GM12878 (cell line): ENCODE data around the gene KYAT1.

ENCODE experiments used
- CBFB ChIP-seq: IDR thresholded peaks from 2 replicates; pipeline ENCODE4 v1.6.1; 2016; ENCODE audit warnings: antibody characterized with exemption, low read depth
- EGR1 ChIP-seq, 2 experiments: IDR thresholded peaks; 1 replicate in 1 of 2; 2 replicates in 1 of 2; pipeline ENCODE4 v1.6.1; 2011 to 2012; ENCODE audit warnings: low read depth in 2 of 2, low read length in 2 of 2, borderline replicate concordance in 1 of 2, mild to moderate bottlenecking in 1 of 2, moderate library complexity in 1 of 2
- FOXK2 ChIP-seq: fragments of 450-650 bp; IDR thresholded peaks from 2 replicates; pipeline ENCODE4 v1.6.1; 2017; ENCODE audit warnings: mild to moderate bottlenecking, moderate library complexity
- FOXM1 ChIP-seq: IDR thresholded peaks from 2 replicates; pipeline ENCODE4 v1.6.1; 2012; ENCODE audit warnings: low read depth, mild to moderate bottlenecking, inconsistent platforms, low read length, moderate library complexity
- PAX8 ChIP-seq: fragments of 450-650 bp; IDR thresholded peaks from 2 replicates; pipeline ENCODE4 v1.6.1; 2017; ENCODE audit warnings: mild to moderate bottlenecking, moderate library complexity
- POLR2AphosphoS5 ChIP-seq: IDR thresholded peaks from 2 replicates; pipeline ENCODE4 v1.6.1; 2011; ENCODE audit warnings: mild to moderate bottlenecking, low read length, inconsistent platforms
- SMAD5 ChIP-seq: IDR thresholded peaks from 2 replicates; pipeline ENCODE4 v1.6.1; 2016; ENCODE audit warnings: antibody characterized with exemption, low read depth
- SMC3 ChIP-seq: IDR thresholded peaks from 2 replicates; pipeline ENCODE4 v1.6.1; 2011; ENCODE audit warnings: low read length, improper control_type of control experiment, borderline replicate concordance
- YBX1 ChIP-seq: fragments of 450-650 bp; IDR thresholded peaks from 2 replicates; pipeline ENCODE4 v1.6.1; 2016; ENCODE audit warnings: antibody characterized with exemption
- TF ChIP-seq, protein P1 (sequence below), 3 experiments: IDR thresholded peaks in 2 of 3; conservative IDR thresholded peaks in 1 of 3; 2 replicates each; pipeline ENCODE4 v1.5.1; 2011; ENCODE audit warnings: low read depth in 3 of 3, low read length in 3 of 3, mild to moderate bottlenecking in 3 of 3, control low read depth in 2 of 3, moderate library complexity in 2 of 3, inconsistent platforms in 1 of 3, mixed read lengths in 1 of 3; ENCODE audit not compliant: control insufficient read depth in 2 of 3, insufficient read depth in 1 of 3; ENCODE audit errors: extremely low read depth in 1 of 3
- TF ChIP-seq, protein P2 (sequence below): IDR thresholded peaks from 2 replicates; pipeline ENCODE4 v1.6.1; 2012; ENCODE audit warnings: low read depth, low read length, improper control_type of control experiment
- TF ChIP-seq, protein P3 (sequence below): IDR thresholded peaks from 2 replicates; pipeline ENCODE4 v1.6.1; 2011; ENCODE audit warnings: borderline replicate concordance, low read depth, mild to moderate bottlenecking, moderate library complexity, mixed read lengths, low read length; ENCODE audit not compliant: insufficient read depth; ENCODE audit errors: extremely low read length

DNA sequence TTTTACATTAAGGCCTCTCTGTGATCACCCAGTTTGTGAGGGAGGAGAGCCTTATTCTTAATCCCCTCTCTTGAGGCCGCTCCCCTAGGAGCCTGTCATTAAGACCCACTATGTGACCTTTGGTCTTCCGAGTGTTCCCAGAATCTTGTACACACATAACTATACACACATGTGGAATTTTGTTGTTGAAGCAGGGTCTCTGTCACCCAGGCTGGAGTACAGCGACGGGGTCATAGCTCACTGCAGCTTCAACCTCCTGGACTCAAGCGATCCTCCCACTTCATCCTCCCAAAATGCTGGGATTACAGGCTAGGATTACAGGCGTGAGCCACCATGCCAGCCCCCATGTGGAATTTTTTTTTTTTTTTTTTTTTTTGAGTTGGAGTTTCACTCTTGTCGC lies 24.2 kb upstream of the KYAT1 start:
- TF ChIP-seq FOXK2 (no peak), YBX1 (no peak), FOXM1 (no peak), PAX8 (no peak), SMC3 (no peak), CBFB (no peak), EGR1 (IDR thresholded peaks at IDR 0.05; ENCODE audit: borderline replicate concordance in 1 of 2, low read depth in 2 of 2, low read length in 2 of 2) (no peak), POLR2AphosphoS5 (no peak), SMAD5 (no peak)
- TF ChIP-seq, protein P1, sequence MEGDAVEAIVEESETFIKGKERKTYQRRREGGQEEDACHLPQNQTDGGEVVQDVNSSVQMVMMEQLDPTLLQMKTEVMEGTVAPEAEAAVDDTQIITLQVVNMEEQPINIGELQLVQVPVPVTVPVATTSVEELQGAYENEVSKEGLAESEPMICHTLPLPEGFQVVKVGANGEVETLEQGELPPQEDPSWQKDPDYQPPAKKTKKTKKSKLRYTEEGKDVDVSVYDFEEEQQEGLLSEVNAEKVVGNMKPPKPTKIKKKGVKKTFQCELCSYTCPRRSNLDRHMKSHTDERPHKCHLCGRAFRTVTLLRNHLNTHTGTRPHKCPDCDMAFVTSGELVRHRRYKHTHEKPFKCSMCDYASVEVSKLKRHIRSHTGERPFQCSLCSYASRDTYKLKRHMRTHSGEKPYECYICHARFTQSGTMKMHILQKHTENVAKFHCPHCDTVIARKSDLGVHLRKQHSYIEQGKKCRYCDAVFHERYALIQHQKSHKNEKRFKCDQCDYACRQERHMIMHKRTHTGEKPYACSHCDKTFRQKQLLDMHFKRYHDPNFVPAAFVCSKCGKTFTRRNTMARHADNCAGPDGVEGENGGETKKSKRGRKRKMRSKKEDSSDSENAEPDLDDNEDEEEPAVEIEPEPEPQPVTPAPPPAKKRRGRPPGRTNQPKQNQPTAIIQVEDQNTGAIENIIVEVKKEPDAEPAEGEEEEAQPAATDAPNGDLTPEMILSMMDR (IDR thresholded peaks at IDR 0.05 in 2 of 3, conservative IDR thresholded peaks at IDR 0.05 in 1 of 3; ENCODE audit: control insufficient read depth in 2 of 3, extremely low read depth in 1 of 3, insufficient read depth in 1 of 3, low read depth in 3 of 3, low read length in 3 of 3), result no peak
- TF ChIP-seq, protein P2, sequence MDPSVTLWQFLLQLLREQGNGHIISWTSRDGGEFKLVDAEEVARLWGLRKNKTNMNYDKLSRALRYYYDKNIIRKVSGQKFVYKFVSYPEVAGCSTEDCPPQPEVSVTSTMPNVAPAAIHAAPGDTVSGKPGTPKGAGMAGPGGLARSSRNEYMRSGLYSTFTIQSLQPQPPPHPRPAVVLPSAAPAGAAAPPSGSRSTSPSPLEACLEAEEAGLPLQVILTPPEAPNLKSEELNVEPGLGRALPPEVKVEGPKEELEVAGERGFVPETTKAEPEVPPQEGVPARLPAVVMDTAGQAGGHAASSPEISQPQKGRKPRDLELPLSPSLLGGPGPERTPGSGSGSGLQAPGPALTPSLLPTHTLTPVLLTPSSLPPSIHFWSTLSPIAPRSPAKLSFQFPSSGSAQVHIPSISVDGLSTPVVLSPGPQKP, result no peak
- TF ChIP-seq, protein P3, sequence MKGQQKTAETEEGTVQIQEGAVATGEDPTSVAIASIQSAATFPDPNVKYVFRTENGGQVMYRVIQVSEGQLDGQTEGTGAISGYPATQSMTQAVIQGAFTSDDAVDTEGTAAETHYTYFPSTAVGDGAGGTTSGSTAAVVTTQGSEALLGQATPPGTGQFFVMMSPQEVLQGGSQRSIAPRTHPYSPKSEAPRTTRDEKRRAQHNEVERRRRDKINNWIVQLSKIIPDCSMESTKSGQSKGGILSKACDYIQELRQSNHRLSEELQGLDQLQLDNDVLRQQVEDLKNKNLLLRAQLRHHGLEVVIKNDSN, result no peak
